Measurements from ENCODE around the gene CHRND.
A peak's percentile ranks its signal among the peaks of the same experiment; 100 is the strongest.

DNA sequence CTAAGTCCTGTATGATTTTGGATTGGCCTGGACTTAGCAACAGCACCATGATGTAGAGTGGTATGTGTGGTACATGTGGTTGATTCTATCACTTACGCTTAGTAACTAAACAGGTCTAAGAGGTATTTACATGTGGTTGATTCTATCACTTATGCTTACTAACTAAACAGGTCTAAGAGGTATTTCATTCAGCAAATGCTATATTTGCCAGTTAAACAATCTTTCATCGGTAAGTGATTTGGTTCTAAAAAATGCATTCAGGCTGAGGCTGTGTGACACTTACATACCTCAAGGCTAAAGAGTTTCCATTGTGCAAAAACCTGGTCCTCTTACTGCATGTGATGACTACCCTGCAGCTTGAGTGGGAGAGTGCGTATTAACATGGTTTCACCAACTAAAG lies 37.6 kb downstream of the CHRND start:
- TF ChIP-seq POLR2A (IDR thresholded peaks at IDR 0.05; ENCODE audit: low read length) (peak; percentile 3), GATA1 (IDR thresholded peaks at IDR 0.05; ENCODE audit: low read depth, low read length) (no peak)
